ENCODE results near the gene PHKA2. TPM values are rescaled to one million over a fixed set of nuclear protein-coding genes. Genes with fewer than 3 reads are reported as not detected.

The PHKA2 gene
- total RNA-seq, 3 donors from 2014 or later, result 23.5 to 41.8 (median 33.6) TPM

DNA sequence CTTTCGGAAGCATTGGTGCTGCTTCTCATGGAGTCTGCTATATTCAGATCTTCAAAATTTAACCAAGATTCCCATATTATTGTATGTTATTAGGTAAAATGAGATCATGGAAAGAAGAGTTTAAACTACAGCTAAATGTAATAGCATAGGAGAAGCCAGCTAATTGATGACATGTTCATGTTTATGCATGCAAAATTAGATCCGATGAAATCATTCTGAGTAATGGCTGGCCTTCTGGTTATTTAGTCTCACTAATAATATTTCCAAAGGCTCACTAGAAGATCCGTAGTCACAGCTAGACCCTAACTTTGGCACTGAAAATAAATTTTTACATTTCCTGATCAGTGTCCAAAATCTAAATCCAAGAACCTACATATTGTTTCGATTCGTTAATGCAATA, 19.8 kb upstream of the PHKA2 start:
- DNase-seq (no peak), ATAC-seq (no peak)
- Histone ChIP-seq H3K4me3 (no peak overlapping the region), H3K9me3 (no peaks in the 10 kb centered on the region), H3K4me1 (ENCODE audit: low read depth) (no peaks in the 10 kb centered on the region), H3K36me3 (ENCODE audit: low read depth) (no peaks in the 10 kb centered on the region)
- TF ChIP-seq, protein P1, sequence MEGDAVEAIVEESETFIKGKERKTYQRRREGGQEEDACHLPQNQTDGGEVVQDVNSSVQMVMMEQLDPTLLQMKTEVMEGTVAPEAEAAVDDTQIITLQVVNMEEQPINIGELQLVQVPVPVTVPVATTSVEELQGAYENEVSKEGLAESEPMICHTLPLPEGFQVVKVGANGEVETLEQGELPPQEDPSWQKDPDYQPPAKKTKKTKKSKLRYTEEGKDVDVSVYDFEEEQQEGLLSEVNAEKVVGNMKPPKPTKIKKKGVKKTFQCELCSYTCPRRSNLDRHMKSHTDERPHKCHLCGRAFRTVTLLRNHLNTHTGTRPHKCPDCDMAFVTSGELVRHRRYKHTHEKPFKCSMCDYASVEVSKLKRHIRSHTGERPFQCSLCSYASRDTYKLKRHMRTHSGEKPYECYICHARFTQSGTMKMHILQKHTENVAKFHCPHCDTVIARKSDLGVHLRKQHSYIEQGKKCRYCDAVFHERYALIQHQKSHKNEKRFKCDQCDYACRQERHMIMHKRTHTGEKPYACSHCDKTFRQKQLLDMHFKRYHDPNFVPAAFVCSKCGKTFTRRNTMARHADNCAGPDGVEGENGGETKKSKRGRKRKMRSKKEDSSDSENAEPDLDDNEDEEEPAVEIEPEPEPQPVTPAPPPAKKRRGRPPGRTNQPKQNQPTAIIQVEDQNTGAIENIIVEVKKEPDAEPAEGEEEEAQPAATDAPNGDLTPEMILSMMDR (IDR thresholded peaks at IDR 0.05), result no peak
- intact Hi-C loops (cut with DNase I, micrococcal nuclease), result no loop called here

GRCh38 chrX:18998653-18999052, 14.7 kb upstream of the PHKA2 start:
- TF ChIP-seq, protein P1 (IDR thresholded peaks at IDR 0.05), result no peak
- intact Hi-C loops (cut with DNase I, micrococcal nuclease), result no loop called here

DNA sequence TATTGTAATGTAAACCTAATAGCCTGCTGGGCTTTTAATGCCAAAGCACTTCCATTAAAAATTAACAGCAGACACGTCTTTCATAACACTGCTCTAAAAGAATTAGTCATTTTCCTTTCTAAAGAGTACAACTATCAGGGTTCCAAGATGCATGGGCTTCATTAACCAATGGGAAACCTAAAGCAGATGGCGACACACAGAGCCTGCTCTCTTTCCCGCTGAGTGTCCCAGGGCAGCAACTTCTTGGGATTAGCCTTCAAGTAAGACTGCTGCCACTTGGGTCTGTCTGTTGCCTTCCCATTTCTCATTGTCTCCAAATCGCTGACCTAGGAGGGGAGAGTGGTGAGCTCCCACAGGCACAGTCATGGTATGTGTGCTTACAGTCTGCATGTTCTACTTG, 14.0 kb upstream of the PHKA2 start:
- Histone ChIP-seq H3K9me3 (no peaks in the 10 kb centered on the region), H3K36me3 (ENCODE audit: low read depth) (no peaks in the 10 kb centered on the region), H3K4me3 (no peak overlapping the region), H3K4me1 (ENCODE audit: low read depth) (no peaks in the 10 kb centered on the region)
- DNase-seq (no peak), ATAC-seq (no peak)
- TF ChIP-seq, protein P1 (IDR thresholded peaks at IDR 0.05), result no peak
- intact Hi-C loops (cut with DNase I, micrococcal nuclease), result no loop called here

More at GRCh38 chrX:18998653-18999052, 14.7 kb upstream of the PHKA2 start:
- no peaks in the 10 kb centered on the region for H3K36me3 ChIP-seq (ENCODE audit: low read depth)
- H3K4me1 ChIP-seq (ENCODE audit: low read depth), result no peaks in the 10 kb centered on the region
- no peak overlapping the region for H3K4me3 ChIP-seq
- no peak for ATAC-seq
- no peaks in the 10 kb centered on the region for H3K9me3 ChIP-seq
- DNase-seq, result no peak

DNA sequence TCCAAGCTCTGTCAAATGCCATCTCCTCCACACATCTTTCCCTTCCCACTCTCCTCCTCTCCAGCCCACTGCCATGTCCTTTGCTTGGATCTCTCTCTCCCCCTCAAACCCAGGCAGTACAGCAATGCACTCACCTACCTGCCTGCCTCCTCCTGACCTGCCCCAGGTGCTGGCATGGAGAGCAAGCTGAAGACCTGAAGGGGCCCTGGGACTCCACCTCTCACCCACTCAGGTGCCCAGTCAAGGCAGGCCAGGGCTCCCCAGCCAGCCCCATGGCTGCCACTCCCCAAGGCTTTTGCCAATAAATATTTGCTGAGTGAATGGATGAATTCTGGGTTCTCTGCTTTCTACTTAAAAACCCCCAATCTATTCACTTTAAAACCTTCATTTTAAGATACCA, 12.6 kb upstream of the PHKA2 start:
- Histone ChIP-seq H3K4me3 (no peak overlapping the region), H3K36me3 (ENCODE audit: low read depth) (no peaks in the 10 kb centered on the region), H3K4me1 (ENCODE audit: low read depth) (no peaks in the 10 kb centered on the region), H3K9me3 (no peaks in the 10 kb centered on the region)
- TF ChIP-seq, protein P1 (IDR thresholded peaks at IDR 0.05), result no peak
- DNase-seq (no peak), ATAC-seq (no peak)
- intact Hi-C loops (cut with DNase I, micrococcal nuclease), result no loop called here

DNA sequence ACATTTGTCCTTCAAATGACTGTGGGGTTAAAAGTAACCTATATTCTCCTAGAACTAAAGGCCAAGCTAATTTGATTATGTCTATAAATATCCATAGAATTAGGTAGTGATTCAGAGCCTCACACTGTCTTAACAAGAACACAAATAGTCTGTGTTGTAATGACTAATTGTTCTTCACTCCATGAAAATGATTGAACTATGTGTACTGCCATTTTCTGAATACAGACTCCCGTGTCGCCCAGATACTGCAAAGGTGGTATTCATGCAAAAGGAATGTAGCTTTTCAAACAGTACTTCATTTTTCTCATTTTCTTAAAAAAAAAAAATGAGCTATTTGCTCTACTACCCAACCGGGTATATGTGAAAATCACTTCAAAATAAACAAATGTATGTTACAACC, 11.3 kb upstream of the PHKA2 start:
- Histone ChIP-seq H3K4me3 (no peak overlapping the region), H3K36me3 (ENCODE audit: low read depth) (no peaks in the 10 kb centered on the region), H3K9me3 (no peaks in the 10 kb centered on the region), H3K4me1 (ENCODE audit: low read depth) (no peaks in the 10 kb centered on the region)
- TF ChIP-seq, protein P1 (IDR thresholded peaks at IDR 0.05), result no peak
- intact Hi-C loops (cut with DNase I, micrococcal nuclease), result no loop called here
- DNase-seq (no peak), ATAC-seq (no peak)

DNA sequence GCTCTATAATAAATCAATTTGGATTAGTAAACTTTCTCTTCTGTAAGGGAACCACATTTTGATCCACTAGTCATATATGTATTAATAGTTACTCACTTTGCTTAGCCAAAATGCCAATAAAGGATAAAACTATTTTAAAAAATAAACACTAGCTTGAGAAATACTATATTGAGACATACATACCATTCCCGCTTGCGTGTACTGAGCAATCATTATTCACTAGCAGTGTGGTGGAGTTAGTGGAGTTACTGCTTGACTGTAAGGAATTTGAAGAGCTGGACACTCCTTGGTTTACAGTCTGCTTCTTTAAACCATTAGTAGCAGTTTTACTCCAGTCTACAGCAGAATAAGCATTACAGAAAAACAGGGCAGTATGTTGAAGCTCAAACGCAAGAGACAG, 10.8 kb upstream of the PHKA2 start:
- intact Hi-C loops (cut with DNase I, micrococcal nuclease), result no loop called here
- H3K9me3 ChIP-seq, result no peaks in the 10 kb centered on the region
- H3K36me3 ChIP-seq (ENCODE audit: low read depth), result no peaks in the 10 kb centered on the region
- no peaks in the 10 kb centered on the region for H3K4me1 ChIP-seq (ENCODE audit: low read depth)
- TF ChIP-seq, protein P1 (IDR thresholded peaks at IDR 0.05), result no peak
- DNase-seq, result no peak
- no peak overlapping the region for H3K4me3 ChIP-seq
- no peak for ATAC-seq

All from mucosa of descending colon (tissue), 3 donors.